ENCODE results near the gene SLC4A4.

Gene SLC4A4

GRCh38 chr4:71333960-71334359 lies 4.9 kb upstream of the SLC4A4 start:
- no peak for TF ChIP-seq ZNF274 (IDR thresholded peaks at IDR 0.05; ENCODE audit: low read depth, low read length)
- no peak overlapping the region for H3K4me3 ChIP-seq (ENCODE audit: low read length)

GRCh38 chr4:71334465-71334882 lies 4.3 kb upstream of the SLC4A4 start:
- no peak overlapping the region for H3K4me3 ChIP-seq (ENCODE audit: low read length)
- TF ChIP-seq ZNF274 (IDR thresholded peaks at IDR 0.05; ENCODE audit: low read depth, low read length), result no peak

GRCh38 chr4:71343670-71344466 lies 5.0 kb downstream of the SLC4A4 start:
- TF ChIP-seq ZNF274 (IDR thresholded peaks at IDR 0.05; ENCODE audit: low read depth, low read length), result no peak

GRCh38 chr4:71346710-71347109 lies 7.9 kb downstream of the SLC4A4 start:
- no peak overlapping the region for H3K4me3 ChIP-seq (ENCODE audit: low read length)
- TF ChIP-seq ZNF274 (IDR thresholded peaks at IDR 0.05; ENCODE audit: low read depth, low read length), result no peak

More at GRCh38 chr4:71343670-71344466, 5.0 kb downstream of the SLC4A4 start:
- no peak overlapping the region for H3K4me3 ChIP-seq (ENCODE audit: low read length)

GRCh38 chr4:71348586-71348985 lies 9.8 kb downstream of the SLC4A4 start:
- TF ChIP-seq ZNF274 (IDR thresholded peaks at IDR 0.05; ENCODE audit: low read depth, low read length), result no peak
- H3K4me3 ChIP-seq (ENCODE audit: low read length), result no peak overlapping the region

- TF ChIP-seq ZNF274 (IDR thresholded peaks at IDR 0.05; ENCODE audit: low read depth, low read length), result no peak
These were observed 16.2 kb downstream of the SLC4A4 start for GRCh38 chr4:71355045-71355444.

GRCh38 chr4:71355971-71356370 lies 17.2 kb downstream of the SLC4A4 start:
- H3K4me3 ChIP-seq (ENCODE audit: low read length), result no peak overlapping the region
- TF ChIP-seq ZNF274 (IDR thresholded peaks at IDR 0.05; ENCODE audit: low read depth, low read length), result no peak

More at GRCh38 chr4:71355045-71355444, 16.2 kb downstream of the SLC4A4 start:
- no peak overlapping the region for H3K4me3 ChIP-seq (ENCODE audit: low read length)

- no peak overlapping the region for H3K4me3 ChIP-seq (ENCODE audit: low read length)
- TF ChIP-seq ZNF274 (IDR thresholded peaks at IDR 0.05; ENCODE audit: low read depth, low read length), result no peak
These were observed 18.3 kb downstream of the SLC4A4 start for GRCh38 chr4:71356924-71357663.

- no peak overlapping the region for H3K4me3 ChIP-seq (ENCODE audit: low read length)
These were observed 22.0 kb downstream of the SLC4A4 start for GRCh38 chr4:71360844-71361243.

GRCh38 chr4:71361476-71361875 lies 22.7 kb downstream of the SLC4A4 start:
- TF ChIP-seq ZNF274 (IDR thresholded peaks at IDR 0.05; ENCODE audit: low read depth, low read length), result no peak
- H3K4me3 ChIP-seq (ENCODE audit: low read length), result no peak overlapping the region

More at GRCh38 chr4:71360844-71361243, 22.0 kb downstream of the SLC4A4 start:
- TF ChIP-seq ZNF274 (IDR thresholded peaks at IDR 0.05; ENCODE audit: low read depth, low read length), result no peak

GRCh38 chr4:71366766-71367165 lies 27.9 kb downstream of the SLC4A4 start:
- TF ChIP-seq ZNF274 (IDR thresholded peaks at IDR 0.05; ENCODE audit: low read depth, low read length), result no peak
- H3K4me3 ChIP-seq (ENCODE audit: low read length), result no peak overlapping the region

- TF ChIP-seq ZNF274 (IDR thresholded peaks at IDR 0.05; ENCODE audit: low read depth, low read length), result no peak
- no peak overlapping the region for H3K4me3 ChIP-seq (ENCODE audit: low read length)
These were observed 28.7 kb downstream of the SLC4A4 start for GRCh38 chr4:71367546-71367945.

- TF ChIP-seq ZNF274 (IDR thresholded peaks at IDR 0.05; ENCODE audit: low read depth, low read length), result no peak
- no peak overlapping the region for H3K4me3 ChIP-seq (ENCODE audit: low read length)
These were observed 30.1 kb downstream of the SLC4A4 start for GRCh38 chr4:71368906-71369305.

- no peak for TF ChIP-seq ZNF274 (IDR thresholded peaks at IDR 0.05; ENCODE audit: low read depth, low read length)
- no peak overlapping the region for H3K4me3 ChIP-seq (ENCODE audit: low read length)
These were observed 30.7 kb downstream of the SLC4A4 start for GRCh38 chr4:71369536-71369935.

- H3K4me3 ChIP-seq (ENCODE audit: low read length), result no peak overlapping the region
- no peak for TF ChIP-seq ZNF274 (IDR thresholded peaks at IDR 0.05; ENCODE audit: low read depth, low read length)
These were observed 36.7 kb downstream of the SLC4A4 start for GRCh38 chr4:71375494-71375893.

Data from GM08714 (cell line).